GM19328 (cell line): ENCODE data around the gene TPBGL.

ENCODE experiments used
- ATAC-seq: cut with Tn5 transposase; IDR thresholded peaks from one replicate; pipeline ENCODE4 v1.9.1; 2021; ENCODE audit warnings: mild to moderate bottlenecking, moderate library complexity; ENCODE audit not compliant: unreplicated experiment

TPBGL gene, protein sequence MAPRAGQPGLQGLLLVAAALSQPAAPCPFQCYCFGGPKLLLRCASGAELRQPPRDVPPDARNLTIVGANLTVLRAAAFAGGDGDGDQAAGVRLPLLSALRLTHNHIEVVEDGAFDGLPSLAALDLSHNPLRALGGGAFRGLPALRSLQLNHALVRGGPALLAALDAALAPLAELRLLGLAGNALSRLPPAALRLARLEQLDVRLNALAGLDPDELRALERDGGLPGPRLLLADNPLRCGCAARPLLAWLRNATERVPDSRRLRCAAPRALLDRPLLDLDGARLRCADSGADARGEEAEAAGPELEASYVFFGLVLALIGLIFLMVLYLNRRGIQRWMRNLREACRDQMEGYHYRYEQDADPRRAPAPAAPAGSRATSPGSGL

DNA sequence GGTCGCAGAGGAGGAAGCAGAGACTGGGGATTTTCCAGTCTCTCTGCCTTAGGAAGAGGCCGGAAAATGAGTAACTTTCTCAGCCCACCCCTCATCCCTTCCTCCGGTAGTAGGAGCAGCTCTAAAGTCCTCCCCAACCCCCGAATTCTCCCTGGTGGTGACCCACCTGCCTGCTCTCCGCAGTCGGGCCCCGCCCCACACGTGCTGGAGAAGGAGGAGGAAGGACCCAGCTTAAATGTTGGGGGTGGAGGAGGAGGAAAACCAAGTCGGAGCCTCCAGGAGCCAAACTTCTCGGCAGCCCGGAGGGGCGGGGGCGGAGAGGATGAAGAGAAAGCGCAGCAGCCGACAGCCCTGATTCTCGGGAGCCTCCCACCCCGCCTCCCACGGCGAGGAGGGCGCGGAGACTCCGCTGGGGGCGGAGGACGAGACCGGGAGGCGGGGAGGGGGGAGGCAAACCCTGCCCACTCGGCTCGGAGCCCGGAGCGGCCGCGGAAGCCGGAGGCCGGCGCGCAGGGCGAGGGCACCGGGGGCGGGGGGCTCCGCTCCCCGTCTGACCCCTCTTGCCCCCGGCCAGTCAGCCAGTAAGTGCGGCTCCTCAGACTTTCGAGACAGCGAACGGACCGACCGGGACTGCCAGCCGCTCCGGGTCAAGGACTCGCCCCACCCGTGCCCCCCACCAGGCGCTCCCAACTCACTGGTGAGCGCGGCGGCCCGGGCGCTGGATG lies at the start of gene TPBGL:
TPBGL (plus strand) TSS at position 464 of the 725 bp plus-strand sequence. CDS start 276 bp downstream, outside the sequence.
- ATAC-seq, result no peak

GRCh38 chr11:75191330-75191717 lies 49.2 kb upstream of the TPBGL start:
- ATAC-seq, result no peak

GRCh38 chr11:75193271-75193670 lies 47.3 kb upstream of the TPBGL start:
- ATAC-seq, result no peak

GRCh38 chr11:75193711-75194110 lies 46.9 kb upstream of the TPBGL start:
- no peak for ATAC-seq

DNA sequence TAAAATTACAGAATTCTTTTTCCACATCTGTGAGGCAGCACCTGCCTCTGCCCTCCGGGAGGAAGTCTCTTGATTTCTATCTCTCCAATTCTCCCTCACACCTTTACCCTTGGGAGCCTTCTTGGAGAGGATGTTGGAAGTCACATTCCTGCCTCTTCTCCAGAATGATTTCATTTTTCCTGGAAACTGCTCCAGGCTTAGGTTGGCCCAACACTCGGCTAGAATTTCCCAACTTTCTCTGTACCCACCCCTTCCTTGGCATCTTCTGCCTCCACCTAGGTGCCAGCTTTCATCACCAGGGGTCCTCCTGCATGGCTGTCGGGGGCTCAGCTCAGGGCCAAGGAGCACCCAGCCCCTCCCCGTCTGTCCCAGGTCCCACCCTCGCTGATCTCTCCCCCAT lies 46.4 kb upstream of the TPBGL start:
- ATAC-seq, result no peak

DNA sequence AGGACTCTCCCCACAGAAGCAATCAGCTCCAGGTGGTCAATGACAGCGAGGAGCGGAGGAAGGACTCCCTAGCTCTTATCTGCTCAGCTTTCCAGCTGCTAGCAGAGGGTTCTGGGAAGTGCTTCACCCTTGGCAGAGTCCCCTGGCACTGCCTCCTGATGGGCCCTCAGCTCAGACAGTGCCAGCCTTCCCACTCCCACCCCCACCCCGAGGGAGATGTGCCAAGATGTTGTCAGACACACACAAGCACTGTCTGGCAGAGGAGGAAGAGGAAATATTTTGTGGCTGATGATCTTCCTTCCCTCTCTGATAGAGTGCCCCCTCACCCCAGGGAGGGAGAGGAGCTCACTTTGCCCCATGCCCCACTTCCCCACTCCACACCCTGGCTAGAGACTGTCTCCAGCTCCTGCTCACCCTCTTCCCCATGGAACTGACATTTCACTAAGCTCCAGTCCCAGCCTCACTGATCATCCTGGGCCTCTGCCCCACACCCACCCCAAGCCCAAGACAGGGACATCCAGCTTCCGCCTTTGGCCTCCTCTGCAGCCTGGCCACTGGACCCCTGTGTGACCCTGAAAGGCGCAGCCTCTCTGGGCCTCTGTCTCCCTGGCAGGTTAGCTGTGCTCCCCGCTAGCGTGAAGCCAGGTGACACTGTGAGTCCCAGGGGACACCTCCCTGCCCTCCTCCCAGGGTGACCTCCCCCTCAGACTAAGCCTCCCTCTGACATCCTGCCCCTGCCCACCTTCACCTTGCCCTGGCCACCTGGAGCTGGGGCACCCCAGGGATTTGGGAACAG lies 45.2 kb upstream of the TPBGL start:
- ATAC-seq, result no peak

DNA sequence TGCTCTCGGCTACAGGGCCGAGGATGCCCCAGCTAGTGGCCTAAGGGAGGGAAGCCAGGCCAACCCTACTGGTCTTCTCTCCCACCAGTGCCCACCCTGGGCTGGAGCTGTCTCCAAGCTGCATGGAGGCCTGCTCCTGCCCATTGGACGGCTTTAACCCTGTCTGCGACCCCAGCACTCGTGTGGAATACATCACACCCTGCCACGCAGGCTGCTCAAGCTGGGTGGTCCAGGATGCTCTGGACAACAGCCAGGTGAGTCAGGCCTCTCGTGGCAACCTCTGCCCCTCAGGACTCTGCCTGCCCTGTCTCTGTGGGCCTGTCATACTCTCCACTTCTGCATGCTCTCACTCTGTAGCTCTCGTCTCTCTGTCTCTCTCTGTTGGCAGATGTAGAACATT lies 44.1 kb upstream of the TPBGL start:
- ATAC-seq, result no peak

- no peak for ATAC-seq
Observed at GRCh38 chr11:75197512-75198277, 42.9 kb upstream of the TPBGL start.

DNA sequence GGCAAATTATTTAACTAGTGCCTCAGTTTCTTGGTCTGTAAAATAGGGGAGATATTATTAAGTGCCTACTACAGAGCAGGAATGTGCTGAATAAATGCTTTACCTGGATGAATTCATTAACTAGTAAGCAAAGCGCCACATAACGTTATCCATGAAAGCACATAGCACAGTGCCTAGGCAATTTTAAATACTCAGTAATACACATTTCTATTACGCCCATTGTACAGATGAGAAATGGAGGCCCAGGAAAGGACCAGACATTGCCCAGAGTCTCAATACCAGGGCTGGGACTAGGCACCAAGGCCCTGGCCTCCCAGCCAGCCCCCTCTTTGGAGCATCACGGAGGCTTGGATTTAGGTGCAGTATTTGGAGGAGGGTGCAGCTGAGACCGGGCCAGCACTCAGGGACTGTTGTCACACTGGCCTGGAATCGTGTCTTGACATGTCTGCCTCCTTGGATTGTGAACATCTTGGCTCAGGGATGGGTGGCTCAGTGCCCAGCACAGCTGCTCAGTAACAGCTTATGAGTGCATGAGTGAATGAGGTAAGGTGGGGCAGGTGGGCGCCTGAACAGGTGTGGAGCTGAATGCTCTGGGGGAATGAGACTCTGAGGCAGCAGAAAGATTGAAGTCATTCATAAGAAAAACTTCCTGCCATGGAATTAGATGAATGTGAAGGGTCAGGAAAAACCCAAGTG lies 42.1 kb upstream of the TPBGL start:
- ATAC-seq, result no peak

DNA sequence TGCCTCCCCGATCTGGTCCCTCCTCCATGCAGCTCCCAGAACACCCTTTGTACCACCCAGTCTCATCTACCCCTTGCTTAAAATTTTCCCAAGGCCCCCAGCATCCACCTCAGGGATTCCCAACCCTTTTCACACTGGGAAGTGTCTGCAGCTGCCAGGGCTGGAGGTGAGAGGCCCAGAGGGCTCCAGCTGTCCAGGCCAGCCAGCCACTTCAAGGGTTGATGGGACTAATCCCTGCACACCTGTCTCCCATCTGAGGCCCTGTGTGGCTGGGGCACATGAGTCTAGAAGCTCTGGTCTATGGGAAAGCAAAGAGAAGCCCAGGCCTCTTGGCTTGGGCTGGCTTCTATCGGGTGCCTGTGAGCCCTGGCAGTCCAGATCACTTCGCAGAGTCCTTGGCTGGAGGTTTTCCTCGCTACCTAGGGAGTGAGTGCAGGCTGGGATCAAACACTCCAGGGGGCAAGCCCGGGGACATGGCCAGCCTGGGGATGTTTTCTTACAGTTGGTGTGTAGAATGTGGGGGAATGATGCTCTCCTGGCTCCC lies 41.1 kb upstream of the TPBGL start:
- no peak for ATAC-seq

DNA sequence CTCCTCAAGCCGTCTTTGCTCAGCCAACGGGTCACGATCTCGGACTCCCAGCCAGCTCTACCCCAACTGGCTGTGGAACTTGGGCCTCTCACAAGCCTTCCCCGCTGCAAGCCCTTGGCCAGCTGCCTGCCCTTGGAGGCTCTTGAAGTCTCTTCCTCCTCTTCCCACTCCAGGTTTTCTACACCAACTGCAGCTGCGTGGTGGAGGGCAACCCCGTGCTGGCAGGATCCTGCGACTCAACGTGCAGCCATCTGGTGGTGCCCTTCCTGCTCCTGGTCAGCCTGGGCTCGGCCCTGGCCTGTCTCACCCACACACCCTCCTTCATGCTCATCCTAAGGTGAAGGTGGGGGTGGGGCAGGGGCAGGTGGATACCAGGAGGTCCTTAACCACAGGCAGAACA lies 40.5 kb upstream of the TPBGL start:
- ATAC-seq, result no peak

- no peak for ATAC-seq
Observed at GRCh38 chr11:75200531-75200930, 40.0 kb upstream of the TPBGL start.

GRCh38 chr11:75201771-75202170 lies 38.8 kb upstream of the TPBGL start:
- no peak for ATAC-seq

- no peak for ATAC-seq
Observed at GRCh38 chr11:75202195-75202594, 38.4 kb upstream of the TPBGL start.

DNA sequence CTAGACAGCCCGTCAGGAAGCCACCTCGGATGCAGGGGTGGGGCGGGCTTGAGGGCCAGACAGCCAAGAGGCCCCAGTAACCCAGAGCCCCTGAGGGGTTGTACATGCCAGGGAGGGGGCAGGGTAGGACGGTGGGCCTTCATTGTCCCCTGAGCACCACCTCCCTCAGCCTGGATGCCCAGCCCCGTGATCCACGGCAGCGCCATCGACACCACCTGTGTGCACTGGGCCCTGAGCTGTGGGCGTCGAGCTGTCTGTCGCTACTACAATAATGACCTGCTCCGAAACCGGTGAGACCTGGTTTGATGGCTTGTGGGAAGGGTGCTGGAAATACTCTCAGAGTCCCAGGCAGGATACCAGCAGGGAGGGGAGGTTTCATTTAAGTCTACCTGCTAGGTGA lies 37.4 kb upstream of the TPBGL start:
- no peak for ATAC-seq

- no peak for ATAC-seq
Observed at GRCh38 chr11:75203641-75204011, 36.9 kb upstream of the TPBGL start.

DNA sequence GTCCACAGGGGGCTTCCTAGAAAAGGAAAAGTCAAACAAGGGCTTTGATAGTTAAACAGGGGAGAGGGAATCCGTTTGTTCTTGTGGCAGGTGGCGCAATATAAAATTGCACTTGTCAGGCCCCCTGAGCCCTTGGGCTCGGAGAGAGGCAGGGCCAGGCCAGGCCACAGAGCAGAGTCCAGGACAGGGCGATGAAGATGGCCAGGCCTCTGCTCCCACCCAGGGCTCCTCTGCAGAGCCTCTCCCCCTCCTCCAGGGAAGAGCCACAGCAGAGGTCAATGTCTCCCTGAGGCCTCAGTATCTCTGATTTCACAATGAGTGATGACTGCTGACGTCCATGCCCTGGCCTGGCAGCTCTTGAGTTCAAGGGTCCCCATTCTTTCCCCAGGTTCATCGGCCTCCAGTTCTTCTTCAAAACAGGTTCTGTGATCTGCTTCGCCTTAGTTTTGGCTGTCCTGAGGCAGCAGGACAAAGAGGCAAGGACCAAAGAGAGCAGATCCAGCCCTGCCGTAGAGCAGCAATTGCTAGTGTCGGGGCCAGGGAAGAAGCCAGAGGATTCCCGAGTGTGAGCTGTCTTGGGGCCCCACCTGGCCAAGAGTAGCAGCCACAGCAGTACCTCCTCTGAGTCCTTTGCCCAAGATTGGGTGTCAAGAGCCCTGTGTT lies 36.4 kb upstream of the TPBGL start:
- ATAC-seq, result no peak

GRCh38 chr11:75204685-75205563 lies 35.6 kb upstream of the TPBGL start:
- no peak for ATAC-seq
